Ovary (tissue), 3 donors: ENCODE data around the gene HSF5.

Experiments
- POLR2A ChIP-seq: fragments of 450-650 bp; IDR thresholded peaks from one replicate; pipeline ENCODE4 v1.6.1; 2017; ENCODE audit warnings: antibody characterized with exemption, mild to moderate bottlenecking, moderate library complexity
- TF ChIP-seq, protein P1 (sequence below), 3 donors: fragments of 450-650 bp in 2 of 3; fragments of 200-600 bp in 1 of 3; IDR thresholded peaks; one replicate each; pipeline versions ENCODE4 v1.5.1 to v1.8.0; 2016 to 2022; ENCODE audit warnings: antibody characterized with exemption in 3 of 3, mild to moderate bottlenecking in 1 of 3
- donor health status: DM: no; HTN: no; CAD: no.

DNA sequence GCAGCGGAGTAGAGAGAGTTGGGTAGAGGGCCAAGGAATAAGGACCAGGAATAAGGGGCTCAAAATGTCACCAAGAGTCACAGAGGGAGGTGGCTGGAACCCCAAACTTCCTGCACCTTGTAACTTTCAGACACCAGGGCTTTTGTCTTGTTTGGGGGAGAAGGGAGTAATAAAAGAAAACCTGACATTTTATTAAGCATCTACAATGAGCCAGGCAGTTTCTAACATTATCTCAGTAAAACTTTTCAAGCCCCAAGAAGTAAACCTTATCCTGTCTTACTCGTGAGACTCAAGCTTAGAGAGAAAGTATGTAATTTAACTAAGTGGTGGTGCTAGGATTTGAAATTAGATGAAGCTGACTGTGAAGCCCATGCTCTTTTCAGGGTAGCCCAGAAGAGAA, 27.1 kb upstream of the HSF5 start:
- TF ChIP-seq POLR2A: no peak
- TF ChIP-seq, protein P1, sequence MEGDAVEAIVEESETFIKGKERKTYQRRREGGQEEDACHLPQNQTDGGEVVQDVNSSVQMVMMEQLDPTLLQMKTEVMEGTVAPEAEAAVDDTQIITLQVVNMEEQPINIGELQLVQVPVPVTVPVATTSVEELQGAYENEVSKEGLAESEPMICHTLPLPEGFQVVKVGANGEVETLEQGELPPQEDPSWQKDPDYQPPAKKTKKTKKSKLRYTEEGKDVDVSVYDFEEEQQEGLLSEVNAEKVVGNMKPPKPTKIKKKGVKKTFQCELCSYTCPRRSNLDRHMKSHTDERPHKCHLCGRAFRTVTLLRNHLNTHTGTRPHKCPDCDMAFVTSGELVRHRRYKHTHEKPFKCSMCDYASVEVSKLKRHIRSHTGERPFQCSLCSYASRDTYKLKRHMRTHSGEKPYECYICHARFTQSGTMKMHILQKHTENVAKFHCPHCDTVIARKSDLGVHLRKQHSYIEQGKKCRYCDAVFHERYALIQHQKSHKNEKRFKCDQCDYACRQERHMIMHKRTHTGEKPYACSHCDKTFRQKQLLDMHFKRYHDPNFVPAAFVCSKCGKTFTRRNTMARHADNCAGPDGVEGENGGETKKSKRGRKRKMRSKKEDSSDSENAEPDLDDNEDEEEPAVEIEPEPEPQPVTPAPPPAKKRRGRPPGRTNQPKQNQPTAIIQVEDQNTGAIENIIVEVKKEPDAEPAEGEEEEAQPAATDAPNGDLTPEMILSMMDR (IDR thresholded peaks at IDR 0.05): no peak
